Endodermal cell (in vitro differentiated cells): ENCODE results near the gene FAM117A. TPM values are rescaled to one million over a fixed set of nuclear protein-coding genes. Genes with fewer than 3 reads are reported as not detected.

ENCODE experiments used
- DNase-seq: peaks from one replicate; pipeline ENCODE4 v3.0.0-alpha.2; 2017
- H3K27ac ChIP-seq: 2 replicates; pipeline ENCODE4 v1.5.1; 2013; ENCODE audit warnings: mild to moderate bottlenecking, low read depth, low read length, moderate library complexity
- H3K27me3 ChIP-seq: 2 replicates; pipeline ENCODE4 v1.6.1; 2013; ENCODE audit warnings: mild to moderate bottlenecking, low read length, moderate library complexity; ENCODE audit not compliant: insufficient read depth, control insufficient read depth, poor library complexity, severe bottlenecking
- H3K36me3 ChIP-seq: 2 replicates; pipeline ENCODE4 v1.7.0; 2013; ENCODE audit warnings: mild to moderate bottlenecking, low read length, moderate library complexity; ENCODE audit not compliant: control insufficient read depth, insufficient read depth
- H3K4me1 ChIP-seq: one replicate; pipeline ENCODE4 v1.7.0; 2013; ENCODE audit warnings: low read length; ENCODE audit not compliant: control insufficient read depth, insufficient read depth
- H3K4me3 ChIP-seq: 2 replicates; pipeline ENCODE4 v1.5.1; 2013; ENCODE audit warnings: mild to moderate bottlenecking, low read length, moderate library complexity
- H3K9ac ChIP-seq: 2 replicates; pipeline ENCODE4 v1.6.1; 2013; ENCODE audit warnings: mild to moderate bottlenecking, low read length, moderate library complexity; ENCODE audit not compliant: poor library complexity, severe bottlenecking; ENCODE audit errors: extremely low read depth
- H3K9me3 ChIP-seq: 2 replicates; pipeline ENCODE4 v1.6.1; 2013; ENCODE audit warnings: mild to moderate bottlenecking, low read length, moderate library complexity; ENCODE audit not compliant: control insufficient read depth
- H3K27ac Mint-ChIP-seq: 2 replicates; pipeline ENCODE4 v1.8.0; 2020; ENCODE audit warnings: mixed read lengths
- H3K27me3 Mint-ChIP-seq: 2 replicates; pipeline ENCODE4 v1.8.0; 2021; ENCODE audit warnings: mild to moderate bottlenecking, mixed read lengths; ENCODE audit not compliant: insufficient read depth
- H3K36me3 Mint-ChIP-seq: 2 replicates; pipeline ENCODE4 v1.8.0; 2020; ENCODE audit warnings: low read depth, mixed read lengths
- H3K4me1 Mint-ChIP-seq: 2 replicates; pipeline ENCODE4 v1.8.0; 2020; ENCODE audit warnings: mixed read lengths
- H3K4me3 Mint-ChIP-seq: 2 replicates; pipeline ENCODE4 v1.8.0; 2020; ENCODE audit warnings: mild to moderate bottlenecking, moderate library complexity, mixed read lengths
- H3K9me3 Mint-ChIP-seq: 2 replicates; pipeline ENCODE4 v1.8.0; 2020; ENCODE audit warnings: mild to moderate bottlenecking, mixed read lengths
- CTCF ChIP-seq: fragments of 200-600 bp; sonication (generic); conservative IDR thresholded peaks from 2 replicates; pipeline ENCODE4 v1.5.0; 2021; ENCODE audit warnings: antibody characterized with exemption, mild to moderate bottlenecking
- WGBS, 2 experiments: methylation state at CpG; one replicate each; pipeline versions ENCODE4 v1.1.5 to v1.1.7; 2013; ENCODE audit warnings: missing lambda C conversion rate in 2 of 2, mixed read lengths in 1 of 2; ENCODE audit not compliant: insufficient coverage in 1 of 2, insufficient read length in 1 of 2; 5-methylcytosine and 5-hydroxymethylcytosine counted together
- total RNA-seq, 2 donors: library from RNA; stranded (reverse); fragmentation: NEBNext Ultra II Directional in 1 of 2; extraction: Animal tissue kit (Norgen Biotek cat#: 25700) in 1 of 2; gene quantifications; 2 replicates in 1 of 2; 3 replicates in 1 of 2; pipeline ENCODE4 v1.2.1, GENCODE V29; 2021

Gene FAM117A
- total RNA-seq, 2 donors from 2014 or later = 15.4 to 16.8 TPM

- WGBS, 2 experiments = 97 to 100% methylated on average over 2 to 4 of the region's 5 CpGs
- Mint-ChIP-seq H3K27ac (no peak overlapping the region), H3K27me3 (no peaks in the 10 kb centered on the region), H3K4me1 (peaks cover 19% of the 10 kb centered on the region), H3K4me3 (no peak overlapping the region), H3K9me3 (no peaks in the 10 kb centered on the region), H3K36me3 (peaks cover 17% of the 10 kb centered on the region)
- H3K4me3 ChIP-seq = no peak overlapping the region
- no peak for DNase-seq
- peaks cover 25% of the 10 kb centered on the region for H3K27me3 ChIP-seq
- no peaks in the 10 kb centered on the region for H3K9me3 ChIP-seq
- no peak for TF ChIP-seq CTCF
- H3K4me1 ChIP-seq = peaks cover 5% of the 10 kb centered on the region
- H3K36me3 ChIP-seq = peaks cover 2% of the 10 kb centered on the region
- H3K27ac ChIP-seq = no peak overlapping the region
- no peak overlapping the region for H3K9ac ChIP-seq
Measured at GRCh38 chr17:49738456-49739163, 25.3 kb downstream of the FAM117A start.

- peaks cover 3% of the 10 kb centered on the region for H3K4me1 ChIP-seq
- H3K36me3 Mint-ChIP-seq = peaks cover 24% of the 10 kb centered on the region
- no peak overlapping the region for H3K27ac Mint-ChIP-seq
- TF ChIP-seq CTCF = no peak
- H3K4me3 ChIP-seq = no peak overlapping the region
- no peaks in the 10 kb centered on the region for H3K9me3 Mint-ChIP-seq
- 95 to 97% methylated on average over 6 to 11 of the region's 13 CpGs for WGBS, 2 experiments
- no peaks in the 10 kb centered on the region for H3K27me3 Mint-ChIP-seq
- H3K9me3 ChIP-seq = no peaks in the 10 kb centered on the region
- DNase-seq = no peak
- no peak overlapping the region for H3K4me3 Mint-ChIP-seq
- H3K9ac ChIP-seq = no peak overlapping the region
- H3K4me1 Mint-ChIP-seq = peaks cover 17% of the 10 kb centered on the region
- H3K27ac ChIP-seq = no peak overlapping the region
- H3K27me3 ChIP-seq = peaks cover 16% of the 10 kb centered on the region
- H3K36me3 ChIP-seq = peaks cover 2% of the 10 kb centered on the region
Measured at GRCh38 chr17:49734515-49735490, 29.1 kb downstream of the FAM117A start.

GRCh38 chr17:49731435-49731831, 32.5 kb downstream of the FAM117A start:
- no peaks in the 10 kb centered on the region for H3K27me3 Mint-ChIP-seq
- Histone ChIP-seq H3K27ac (no peak overlapping the region), H3K4me1 (no peaks in the 10 kb centered on the region), H3K9me3 (peaks cover under 1% of the 10 kb centered on the region), H3K4me3 (no peak overlapping the region), H3K27me3 (peaks cover 3% of the 10 kb centered on the region), H3K36me3 (peaks cover 2% of the 10 kb centered on the region), H3K9ac (no peak overlapping the region)
- no peak overlapping the region for H3K27ac Mint-ChIP-seq
- H3K4me3 Mint-ChIP-seq = no peak overlapping the region
- H3K4me1 Mint-ChIP-seq = no peaks in the 10 kb centered on the region
- peaks cover 31% of the 10 kb centered on the region for H3K36me3 Mint-ChIP-seq
- TF ChIP-seq CTCF = no peak
- DNase-seq = no peak
- H3K9me3 Mint-ChIP-seq = no peaks in the 10 kb centered on the region
- 92 to 94% methylated on average over 4 of the region's 4 CpGs for WGBS, 2 experiments
